Measurements from ENCODE around the gene TTN. TPM values are rescaled to one million over a fixed set of nuclear protein-coding genes. Genes with fewer than 3 reads are reported as not detected.

TTN gene
- total and polyA plus RNA-seq, 2 of the 4 experiments (the other 2 are of a cell fraction) = 0.02 to 0.18 TPM

DNA sequence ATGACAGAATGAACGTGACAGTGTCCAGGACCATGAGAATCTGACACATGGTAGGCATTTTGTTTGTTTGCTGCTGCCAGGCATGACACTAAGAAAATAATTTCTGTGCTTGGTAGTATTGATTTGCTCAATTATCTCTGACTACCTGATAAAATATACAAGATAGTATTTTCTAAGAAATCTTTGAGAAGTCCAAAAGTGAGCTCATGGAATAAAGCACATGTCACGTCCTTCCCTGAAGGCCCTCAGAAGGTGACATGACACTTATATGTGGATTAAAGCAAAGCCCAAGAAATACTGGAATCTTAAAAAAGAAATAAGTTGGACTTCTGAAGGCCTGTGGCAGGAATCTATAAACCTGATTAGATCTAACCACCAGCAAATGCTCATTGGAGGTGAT lies 3.8 kb upstream of the TTN start:
- BruUV-seq (replicated peaks) = no TSS peak
- CTCF ChIA-PET = no interaction called here
- no CpG with 5 or more reads among the region's 2 CpGs for WGBS, 2 experiments (ENCODE audit: extremely low coverage in 2 of 2, insufficient read length in 1 of 2)

More for the DNA sequence above, 3.8 kb upstream of the TTN start:
- in situ Hi-C loops (cut with MboI; ENCODE audit: low sequenced_read_pairs) = no loop called here
- H3K4me2 ChIP-seq (ENCODE audit: low read depth, low read length) = no peak overlapping the region
- no peak overlapping the region for H2BK5ac ChIP-seq (ENCODE audit: low read depth, low read length, poor library complexity, severe bottlenecking)
- no peak overlapping the region for H3K9ac ChIP-seq (ENCODE audit: low read depth, low read length)
- no peaks in the 10 kb centered on the region for H4K20me1 ChIP-seq (ENCODE audit: insufficient read depth, low read length)
- intact Hi-C loops (cut with micrococcal nuclease) = no loop called here
- H3K56ac ChIP-seq (ENCODE audit: extremely low read depth, insufficient read depth, low read length) = no peak overlapping the region
- H2BK20ac ChIP-seq (ENCODE audit: low read depth, low read length) = no peak overlapping the region
- DNase-seq (no peak), ATAC-seq (ENCODE audit: low read depth) (no peak)
- no peaks in the 10 kb centered on the region for H3K36me3 ChIP-seq (ENCODE audit: control insufficient read depth, insufficient read depth, low read length)
- no peak overlapping the region for H2AK5ac ChIP-seq (ENCODE audit: low read depth, low read length)
- no peak overlapping the region for H3K4me3 ChIP-seq (ENCODE audit: insufficient read depth, low read depth, low read length)
- H3K27me3 ChIP-seq (ENCODE audit: control insufficient read depth, insufficient read depth, low read length) = no peaks in the 10 kb centered on the region
- no peaks in the 10 kb centered on the region for H3K9me3 ChIP-seq (ENCODE audit: control insufficient read depth, insufficient read depth, low read length)
- no peak overlapping the region for H3K14ac ChIP-seq (replicated peaks; ENCODE audit: low read depth, low read length)
- no peak overlapping the region for H2BK120ac ChIP-seq (ENCODE audit: low read depth, low read length)
- POLR2A ChIA-PET (ENCODE audit: unreplicated experiment) = no interaction called here
- no peaks in the 10 kb centered on the region for H3K4me1 ChIP-seq (ENCODE audit: control insufficient read depth, insufficient read depth, low read length)
- no peak overlapping the region for H3K4ac ChIP-seq (ENCODE audit: low read depth, low read length)
- no peak overlapping the region for H3K18ac ChIP-seq (ENCODE audit: low read depth, low read length)
- H2AK9ac ChIP-seq (replicated peaks; ENCODE audit: low read depth, low read length, poor library complexity) = no peak overlapping the region
- TF ChIP-seq MXI1 (IDR thresholded peaks at IDR 0.05; ENCODE audit: borderline replicate concordance, low read depth, low read length) (no peak), BHLHE40 (IDR thresholded peaks at IDR 0.05; ENCODE audit: low read depth, low read length) (no peak), SMC3 (IDR thresholded peaks at IDR 0.05; ENCODE audit: low read depth, low read length) (no peak), MAFK (IDR thresholded peaks at IDR 0.05; ENCODE audit: low read depth, low read length) (no peak), CEBPB (IDR thresholded peaks at IDR 0.05; ENCODE audit: low read depth, low read length) (no peak), FOS (IDR thresholded peaks at IDR 0.05; ENCODE audit: low read depth, low read length) (no peak)
- H3K79me1 ChIP-seq (ENCODE audit: low read depth in 1 of 2, low read length in 2 of 2) = no peaks in the 10 kb centered on the region
- H3K27ac ChIP-seq (ENCODE audit: insufficient read depth, low read length) = no peak overlapping the region
- H2BK15ac ChIP-seq (ENCODE audit: low read depth, low read length) = no peak overlapping the region
- no peak overlapping the region for H4K8ac ChIP-seq (ENCODE audit: low read depth in 2 of 2, low read length in 2 of 2)
- no peaks in the 10 kb centered on the region for H3K9me1 ChIP-seq (ENCODE audit: insufficient read depth, low read length)
- H4K5ac ChIP-seq (ENCODE audit: low read depth, low read length) = no peak overlapping the region
- H2AFZ ChIP-seq (replicated peaks; ENCODE audit: low read length, poor library complexity) = no peak overlapping the region
- H4K91ac ChIP-seq (ENCODE audit: insufficient read depth, low read depth, low read length) = no peak overlapping the region
- no peak overlapping the region for H3K23ac ChIP-seq (ENCODE audit: low read depth, low read length)
- dilution Hi-C loops (cut with HindIII; ENCODE audit: low sequenced_read_pairs, unreplicated experiment) = no loop called here

Data from IMR-90 (cell line).